ENCODE data around the gene ZNF69.
"Not testable (repeated sequence)": the region's sequence is repeated elsewhere in the genome, so short reads cannot be mapped to it uniquely, and the experiment has no call there.

- TF ChIP-seq CTCF, POLR2A (IDR thresholded peaks at IDR 0.05): not testable (repeated sequence)
These were observed 62.1 kb downstream of the ZNF69 start for GRCh38 chr19:11949614-11950080.
